ENCODE results near the gene APOBEC4.

- TF ChIP-seq, protein P1, sequence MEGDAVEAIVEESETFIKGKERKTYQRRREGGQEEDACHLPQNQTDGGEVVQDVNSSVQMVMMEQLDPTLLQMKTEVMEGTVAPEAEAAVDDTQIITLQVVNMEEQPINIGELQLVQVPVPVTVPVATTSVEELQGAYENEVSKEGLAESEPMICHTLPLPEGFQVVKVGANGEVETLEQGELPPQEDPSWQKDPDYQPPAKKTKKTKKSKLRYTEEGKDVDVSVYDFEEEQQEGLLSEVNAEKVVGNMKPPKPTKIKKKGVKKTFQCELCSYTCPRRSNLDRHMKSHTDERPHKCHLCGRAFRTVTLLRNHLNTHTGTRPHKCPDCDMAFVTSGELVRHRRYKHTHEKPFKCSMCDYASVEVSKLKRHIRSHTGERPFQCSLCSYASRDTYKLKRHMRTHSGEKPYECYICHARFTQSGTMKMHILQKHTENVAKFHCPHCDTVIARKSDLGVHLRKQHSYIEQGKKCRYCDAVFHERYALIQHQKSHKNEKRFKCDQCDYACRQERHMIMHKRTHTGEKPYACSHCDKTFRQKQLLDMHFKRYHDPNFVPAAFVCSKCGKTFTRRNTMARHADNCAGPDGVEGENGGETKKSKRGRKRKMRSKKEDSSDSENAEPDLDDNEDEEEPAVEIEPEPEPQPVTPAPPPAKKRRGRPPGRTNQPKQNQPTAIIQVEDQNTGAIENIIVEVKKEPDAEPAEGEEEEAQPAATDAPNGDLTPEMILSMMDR (IDR thresholded peaks at IDR 0.05): no peak
- TF ChIP-seq POLR2A (IDR thresholded peaks at IDR 0.05): no peak
- TF ChIP-seq POLR2AphosphoS5 (IDR thresholded peaks at IDR 0.05): no peak
- TF ChIP-seq EP300 (IDR thresholded peaks at IDR 0.05): no peak
Measured at GRCh38 chr1:183689762-183690204, 36.7 kb upstream of the APOBEC4 start.

Data from suprapubic skin (tissue), 4 donors.